22Rv1 (cell line): ENCODE results near the gene MGRN1.

Source experiments
- ZFX ChIP-seq: fragments of 450-650 bp; IDR thresholded peaks from 2 replicates; pipeline ENCODE4 v1.6.1; 2017; ENCODE audit warnings: antibody characterized with exemption, borderline replicate concordance
- TF ChIP-seq, protein P1 (sequence below): fragments of 450-650 bp; IDR thresholded peaks from 2 replicates; pipeline ENCODE4 v1.5.1; 2017; ENCODE audit warnings: mild to moderate bottlenecking

DNA sequence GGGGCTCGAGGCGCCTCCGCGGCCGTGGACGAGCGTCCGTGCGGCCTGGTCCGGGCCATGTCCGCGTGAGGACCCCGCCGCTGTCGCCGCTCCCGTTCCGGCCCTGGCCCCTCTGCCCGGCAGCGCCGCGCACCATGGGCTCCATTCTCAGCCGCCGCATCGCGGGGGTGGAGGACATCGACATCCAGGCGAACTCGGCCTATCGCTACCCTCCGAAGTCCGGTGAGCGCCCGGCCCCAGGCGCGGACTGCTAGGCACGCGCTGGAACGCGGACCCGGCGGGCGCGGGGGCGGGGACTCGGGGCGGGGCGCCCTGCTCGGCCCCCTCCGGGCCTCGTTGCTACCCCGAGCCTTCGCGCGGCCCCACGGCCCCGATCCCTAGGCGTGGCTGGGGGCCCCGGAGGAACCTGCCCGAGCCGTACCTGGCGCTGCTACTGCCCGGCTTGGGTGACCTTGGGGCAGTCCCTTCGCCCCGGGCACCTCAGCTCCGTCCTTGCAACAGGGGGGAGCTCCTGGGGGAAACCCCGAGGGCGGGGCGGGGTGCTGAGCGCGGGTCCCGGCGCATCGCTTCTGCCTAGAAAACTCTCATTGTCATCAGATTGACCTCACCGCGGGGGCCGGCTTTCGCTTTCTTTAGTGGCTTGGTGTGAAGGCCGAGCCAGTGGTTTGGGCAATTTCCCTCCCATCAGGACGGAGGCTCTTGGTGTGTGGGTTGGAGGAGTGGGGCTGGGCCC lies 367 bp downstream of the MGRN1 start:
- TF ChIP-seq, protein P1, sequence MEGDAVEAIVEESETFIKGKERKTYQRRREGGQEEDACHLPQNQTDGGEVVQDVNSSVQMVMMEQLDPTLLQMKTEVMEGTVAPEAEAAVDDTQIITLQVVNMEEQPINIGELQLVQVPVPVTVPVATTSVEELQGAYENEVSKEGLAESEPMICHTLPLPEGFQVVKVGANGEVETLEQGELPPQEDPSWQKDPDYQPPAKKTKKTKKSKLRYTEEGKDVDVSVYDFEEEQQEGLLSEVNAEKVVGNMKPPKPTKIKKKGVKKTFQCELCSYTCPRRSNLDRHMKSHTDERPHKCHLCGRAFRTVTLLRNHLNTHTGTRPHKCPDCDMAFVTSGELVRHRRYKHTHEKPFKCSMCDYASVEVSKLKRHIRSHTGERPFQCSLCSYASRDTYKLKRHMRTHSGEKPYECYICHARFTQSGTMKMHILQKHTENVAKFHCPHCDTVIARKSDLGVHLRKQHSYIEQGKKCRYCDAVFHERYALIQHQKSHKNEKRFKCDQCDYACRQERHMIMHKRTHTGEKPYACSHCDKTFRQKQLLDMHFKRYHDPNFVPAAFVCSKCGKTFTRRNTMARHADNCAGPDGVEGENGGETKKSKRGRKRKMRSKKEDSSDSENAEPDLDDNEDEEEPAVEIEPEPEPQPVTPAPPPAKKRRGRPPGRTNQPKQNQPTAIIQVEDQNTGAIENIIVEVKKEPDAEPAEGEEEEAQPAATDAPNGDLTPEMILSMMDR = no peak
- no peak for TF ChIP-seq ZFX
